ENCODE measurements around the gene TIMM50.
A peak's percentile ranks its signal among the peaks of the same experiment; 100 is the strongest.

The TIMM50 gene

GRCh38 chr19:39502640-39503417, 22.2 kb downstream of the TIMM50 start:
- peak; percentile 88 to 93 (median 88) for DNase-seq

GRCh38 chr19:39506598-39506943, 25.9 kb downstream of the TIMM50 start:
- DNase-seq, result no peak

DNA sequence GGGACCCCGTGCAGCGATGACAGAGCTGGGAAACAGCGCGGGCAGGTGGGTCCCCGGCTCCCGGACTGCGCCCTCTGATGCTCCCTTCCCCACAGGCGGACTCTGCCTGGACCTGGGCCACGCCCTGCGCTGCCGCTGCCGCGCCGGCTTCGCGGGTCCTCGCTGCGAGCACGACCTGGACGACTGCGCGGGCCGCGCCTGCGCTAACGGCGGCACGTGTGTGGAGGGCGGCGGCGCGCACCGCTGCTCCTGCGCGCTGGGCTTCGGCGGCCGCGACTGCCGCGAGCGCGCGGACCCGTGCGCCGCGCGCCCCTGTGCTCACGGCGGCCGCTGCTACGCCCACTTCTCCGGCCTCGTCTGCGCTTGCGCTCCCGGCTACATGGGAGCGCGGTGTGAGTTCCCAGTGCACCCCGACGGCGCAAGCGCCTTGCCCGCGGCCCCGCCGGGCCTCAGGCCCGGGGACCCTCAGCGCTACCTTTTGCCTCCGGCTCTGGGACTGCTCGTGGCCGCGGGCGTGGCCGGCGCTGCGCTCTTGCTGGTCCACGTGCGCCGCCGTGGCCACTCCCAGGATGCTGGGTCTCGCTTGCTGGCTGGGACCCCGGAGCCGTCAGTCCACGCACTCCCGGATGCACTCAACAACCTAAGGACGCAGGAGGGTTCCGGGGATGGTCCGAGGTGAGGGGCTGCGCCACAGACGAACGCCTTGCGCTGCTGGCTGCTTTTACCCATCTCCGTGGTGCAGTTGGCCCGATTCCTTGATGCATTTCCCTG, 26.5 kb downstream of the TIMM50 start:
- peak; percentile 54 to 79 (median 61) for DNase-seq

- DNase-seq, result no peak
Observed at GRCh38 chr19:39507715-39508364, 27.2 kb downstream of the TIMM50 start.

DNA sequence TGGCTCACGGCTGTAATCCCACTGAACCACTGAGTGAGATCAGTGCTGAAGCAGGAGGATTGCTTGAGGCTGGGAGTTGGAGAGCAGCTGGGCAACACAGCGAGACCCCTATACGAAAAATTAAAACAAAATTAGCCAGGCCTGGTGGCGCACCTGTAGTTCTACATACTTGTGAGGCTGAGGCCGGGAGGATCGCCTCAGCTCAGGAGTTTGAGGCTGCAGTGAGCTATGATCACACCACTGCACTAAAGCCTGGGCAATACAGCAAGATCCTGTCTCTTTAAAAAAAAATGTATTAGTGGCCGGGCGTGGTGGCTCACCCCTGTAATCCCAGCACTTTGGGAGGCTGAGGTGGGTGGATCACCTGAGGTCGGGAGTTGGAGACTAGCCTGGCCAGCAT, 28.0 kb downstream of the TIMM50 start:
- no peak for DNase-seq

DNA sequence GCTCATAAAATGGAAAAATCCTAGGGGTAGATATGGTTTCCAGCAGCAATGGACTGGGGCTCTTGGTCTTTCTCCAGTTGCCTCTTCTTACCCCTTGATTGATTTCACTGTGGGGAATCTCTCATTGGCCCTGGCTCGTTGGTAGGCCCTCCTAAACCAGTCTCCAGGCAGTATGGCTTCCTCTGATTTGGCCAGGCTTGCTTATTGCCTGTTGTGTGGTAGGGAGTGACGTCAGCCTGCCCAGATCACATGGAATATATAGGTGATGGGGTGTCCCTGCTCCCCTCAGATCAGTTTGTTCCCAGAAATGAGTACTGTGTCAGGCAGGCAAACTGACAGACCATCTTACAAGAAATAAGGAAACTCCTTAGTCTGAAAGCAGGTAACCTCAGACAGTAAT, 28.6 kb downstream of the TIMM50 start:
- no peak for DNase-seq

DNA sequence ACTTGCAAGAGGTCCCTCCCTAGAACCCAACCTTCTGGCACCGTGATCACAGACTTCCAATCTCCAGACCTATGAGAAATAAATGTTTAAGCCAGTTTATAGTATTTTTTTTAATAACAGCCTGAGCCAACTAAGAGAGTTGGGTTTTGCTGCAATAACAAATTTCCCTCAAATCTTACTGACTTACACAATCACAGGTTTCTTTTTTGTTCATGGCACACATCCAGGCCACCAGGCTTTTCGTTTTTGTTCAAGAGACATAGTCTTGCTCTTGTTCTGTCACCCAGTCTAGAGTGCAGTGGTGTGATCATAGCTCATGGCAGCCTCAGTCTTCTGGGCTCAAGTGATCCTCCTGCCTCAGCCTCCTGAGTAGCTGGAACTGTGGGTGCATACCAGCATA, 32.4 kb downstream of the TIMM50 start:
- peak; percentile 61 to 72 (median 61) for DNase-seq

DNA sequence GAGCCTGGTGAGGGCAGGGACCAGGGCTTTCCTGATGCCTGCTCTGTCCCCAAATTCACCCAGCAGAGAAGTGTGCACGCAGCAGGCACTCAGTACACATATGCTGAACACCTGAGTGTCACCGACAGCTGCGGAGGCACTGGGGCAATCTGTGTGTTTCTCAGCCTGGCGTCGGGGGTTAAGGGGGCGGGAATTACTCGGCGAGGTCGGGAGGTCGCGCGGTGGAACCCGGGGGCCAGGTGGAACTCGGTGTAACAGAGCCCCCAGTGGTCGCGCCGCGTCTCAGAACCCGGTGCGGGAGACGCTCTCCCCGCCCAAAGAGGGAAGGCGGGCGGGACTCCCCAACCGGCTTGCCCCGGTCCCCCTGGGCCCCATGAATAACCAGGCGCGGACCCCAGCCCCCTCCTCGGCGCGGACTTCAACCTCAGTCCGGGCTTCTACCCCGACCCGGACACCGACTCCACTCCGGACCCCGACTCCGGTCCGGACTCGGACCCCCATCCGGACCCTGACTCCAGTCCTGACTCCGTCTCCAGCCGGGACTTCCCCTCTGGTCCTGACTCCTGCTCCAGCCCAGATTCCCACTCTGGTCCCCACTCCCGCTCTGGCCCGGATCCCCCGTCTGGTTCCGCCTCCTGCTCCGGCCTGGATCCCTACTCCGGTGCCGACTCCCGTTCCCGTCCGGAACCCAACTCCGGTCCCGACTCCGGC, 34.4 kb downstream of the TIMM50 start, which contains the start of gene SELENOV:
Gene SELENOV (plus strand): TSS at position 300 of the 711 bp plus-strand sequence. CDS start 74 bp downstream, at position 374.
- DNase-seq, result no peak

DNA sequence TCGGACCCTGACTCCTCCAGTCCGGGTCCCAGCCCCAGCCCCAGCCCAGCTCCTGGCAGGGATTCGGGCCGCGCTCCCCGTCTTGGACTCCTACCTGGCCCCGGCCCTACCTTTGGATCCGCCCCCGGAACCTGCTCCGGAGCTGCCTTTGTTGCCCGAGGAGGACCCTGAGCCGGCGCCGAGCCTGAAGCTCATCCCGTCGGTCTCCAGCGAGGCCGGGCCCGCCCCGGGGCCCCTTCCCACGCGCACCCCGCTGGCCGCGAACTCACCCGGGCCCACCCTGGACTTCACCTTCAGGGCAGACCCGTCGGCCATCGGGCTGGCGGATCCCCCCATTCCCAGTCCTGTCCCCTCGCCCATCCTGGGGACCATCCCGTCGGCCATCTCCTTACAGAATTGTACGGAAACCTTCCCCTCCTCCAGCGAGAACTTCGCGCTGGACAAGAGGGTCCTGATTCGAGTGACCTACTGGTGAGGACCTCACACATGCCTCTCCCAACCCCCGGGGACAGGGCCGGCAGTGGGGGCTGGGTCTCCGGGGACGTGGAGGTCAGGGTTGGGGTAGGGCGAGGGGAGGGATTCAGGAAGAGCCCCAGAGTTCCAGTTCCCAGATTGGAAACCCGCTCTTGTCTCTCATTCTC, 35.0 kb downstream of the TIMM50 start:
- DNase-seq, result no peak

GRCh38 chr19:39516270-39516669, 35.6 kb downstream of the TIMM50 start:
- peak in 1 of 3 donors; percentile 30 for DNase-seq

DNA sequence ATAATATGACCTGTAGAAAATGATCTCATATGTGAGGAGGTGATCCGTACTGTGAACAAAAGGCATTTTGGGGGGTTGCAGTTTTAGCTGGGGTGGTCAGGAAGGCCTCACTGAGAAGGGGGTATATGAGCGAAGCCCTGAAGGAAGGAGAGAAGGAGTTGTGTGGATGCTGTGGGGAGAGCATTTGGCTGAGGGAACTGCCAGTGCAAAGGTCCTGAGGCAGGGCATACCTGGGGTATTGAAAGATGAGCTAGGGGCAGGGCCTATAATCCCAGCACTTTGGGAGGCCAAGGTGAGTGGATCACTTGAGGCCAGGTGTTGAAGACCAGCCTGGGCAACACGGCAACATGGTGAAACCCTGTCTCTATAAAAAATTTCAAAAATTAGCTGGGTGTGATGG, 36.8 kb downstream of the TIMM50 start:
- no peak for DNase-seq

- DNase-seq, result no peak
Observed at GRCh38 chr19:39518458-39518857, 37.8 kb downstream of the TIMM50 start.

GRCh38 chr19:39518975-39519374, 38.3 kb downstream of the TIMM50 start:
- DNase-seq, result no peak

DNA sequence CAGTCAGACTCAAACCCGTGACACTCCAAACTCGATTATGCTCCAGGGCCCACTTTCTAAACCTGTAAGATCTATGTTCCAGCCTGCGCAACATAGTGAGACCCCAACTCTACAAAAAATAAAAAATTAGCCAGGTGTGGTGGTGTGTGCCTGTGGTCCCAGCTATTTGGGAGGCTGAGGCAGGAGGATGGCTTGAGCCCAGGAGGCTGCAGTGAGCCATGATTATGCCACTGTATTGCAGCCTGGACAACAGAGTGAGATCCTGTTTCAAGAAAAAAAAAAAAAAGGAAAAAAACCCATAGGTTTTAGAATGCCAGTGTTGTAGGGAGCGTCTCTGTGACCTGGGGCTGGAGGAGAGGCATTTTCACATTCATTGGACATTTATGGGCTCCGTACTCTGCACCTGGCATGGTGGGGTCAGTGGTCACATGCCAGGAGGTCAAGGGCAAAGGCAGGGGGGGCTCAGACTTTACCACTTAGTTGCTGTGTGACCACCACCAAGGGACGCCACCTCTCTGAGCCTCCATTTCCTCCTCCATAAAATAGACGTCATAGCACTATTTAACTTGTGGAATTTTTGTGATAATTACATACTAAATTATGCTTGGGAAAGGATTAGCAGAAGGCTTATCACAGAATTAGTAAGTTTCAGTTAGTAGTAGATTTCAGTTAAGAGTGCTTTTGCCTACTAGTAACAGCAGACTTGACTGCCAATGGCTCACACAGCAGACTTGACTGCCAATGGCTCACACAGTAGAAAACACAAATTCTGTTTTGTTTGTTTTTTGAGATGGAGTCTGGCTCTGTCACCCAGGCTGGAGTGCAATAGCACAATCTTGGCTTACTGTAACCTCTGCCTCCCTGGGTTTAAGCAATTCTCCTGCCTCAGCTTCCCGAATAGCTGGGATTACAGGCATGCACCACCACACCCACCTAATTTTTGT, 40.2 kb downstream of the TIMM50 start:
- no peak for DNase-seq

DNA sequence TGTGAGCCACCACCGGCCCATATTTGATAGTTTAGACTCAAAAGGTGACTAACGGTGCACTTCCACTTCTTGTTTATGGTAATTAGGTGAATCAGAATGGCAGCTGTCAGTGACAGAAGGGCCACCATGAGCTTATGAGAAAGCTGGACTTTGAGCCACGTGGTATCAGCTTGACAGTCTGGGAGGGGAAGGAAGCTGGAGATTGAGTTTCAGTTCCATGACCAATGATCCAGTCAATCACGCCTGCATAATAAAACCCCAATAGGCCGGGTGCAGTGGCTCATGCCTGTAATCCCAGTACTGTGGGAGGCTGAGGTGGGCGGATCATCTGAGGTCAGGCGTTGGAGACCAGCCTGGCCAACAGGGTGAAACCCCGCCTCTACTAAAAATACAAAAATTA, 43.9 kb downstream of the TIMM50 start:
- peak; percentile 87 to 95 (median 89) for DNase-seq

DNA sequence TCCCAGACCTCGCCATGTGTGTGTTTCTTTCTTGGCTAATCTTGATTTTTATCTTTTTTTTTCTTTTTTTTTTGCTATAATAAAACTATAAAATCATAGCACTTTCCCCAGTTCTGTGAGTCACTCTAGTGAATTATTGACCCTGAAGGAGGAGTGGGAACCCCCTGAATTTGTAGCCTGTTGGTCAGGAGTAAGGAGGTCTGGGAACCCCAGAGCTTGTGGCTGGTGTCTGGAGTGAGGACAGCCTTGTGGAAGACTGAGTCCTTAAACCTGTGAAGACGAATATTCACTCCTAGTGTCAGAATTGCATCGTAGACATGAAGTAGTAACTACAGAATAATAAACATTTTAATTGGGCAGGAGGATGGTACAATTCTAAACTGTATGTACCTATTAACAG, 44.6 kb downstream of the TIMM50 start:
- DNase-seq, result peak; percentile 31 to 65 (median 43)

GRCh38 chr19:39531834-39532232, 51.2 kb downstream of the TIMM50 start:
- no peak for DNase-seq

DNA sequence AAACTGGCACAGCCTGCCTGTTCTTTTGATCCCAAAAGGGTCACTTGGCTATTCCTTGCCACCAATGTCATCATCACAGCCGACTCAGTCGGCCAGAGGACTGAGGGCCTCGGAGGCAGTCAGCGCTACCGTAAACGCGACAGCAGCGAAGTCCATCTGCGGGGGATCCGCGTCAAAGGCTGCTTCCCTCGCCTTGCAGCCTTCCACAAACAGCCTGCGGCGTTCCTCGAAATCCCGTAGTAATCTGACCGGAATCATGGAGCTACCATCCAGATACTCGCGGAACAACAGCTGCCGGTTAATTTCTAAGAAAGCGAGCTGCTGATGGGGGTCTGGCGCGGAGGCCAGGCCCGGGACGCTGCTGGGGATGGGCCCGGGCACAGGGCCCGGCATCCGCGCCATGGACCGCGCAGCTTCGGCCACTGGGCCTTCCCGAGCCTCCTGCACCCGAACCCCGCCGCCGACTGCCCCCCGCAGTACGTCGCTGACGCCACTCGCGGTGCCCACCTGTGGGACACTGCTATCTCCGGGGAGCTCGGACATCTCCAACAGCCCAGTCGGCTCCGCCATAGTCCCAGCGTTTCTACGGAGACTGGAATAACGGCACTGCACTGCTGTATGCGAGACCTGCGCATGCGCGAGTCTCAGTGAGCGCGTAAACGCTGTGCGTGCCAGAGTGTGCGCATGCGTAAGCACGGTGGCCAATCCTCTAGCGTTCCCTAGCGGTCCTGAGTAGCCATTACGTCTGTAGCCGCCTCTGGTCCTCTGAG, 51.8 kb downstream of the TIMM50 start, which contains the start of gene EID2B:
Gene EID2B (minus strand): TSS at position 620 of the 770 bp plus-strand sequence. CDS start 50 bp downstream, at position 570.
- DNase-seq, result peak; percentile 99 to 100 (median 99)

GRCh38 chr19:39533003-39533512, 52.4 kb downstream of the TIMM50 start:
- no peak for DNase-seq

- no peak for DNase-seq
Observed at GRCh38 chr19:39533791-39534190, 53.2 kb downstream of the TIMM50 start.
